ENCODE results near the gene EIF5AL1. TPM values are rescaled to one million over a fixed set of nuclear protein-coding genes. Genes with fewer than 3 reads are reported as not detected.
"Not testable (repeated sequence)": the region's sequence is repeated elsewhere in the genome, so short reads cannot be mapped to it uniquely, and the experiment has no call there.

The EIF5AL1 gene
- 1 to 10 TPM; 1.0 to 1.1 TPM for total RNA-seq

GRCh38 chr10:79511891-79512583 lies at the start of gene EIF5AL1:
Gene EIF5AL1 (plus strand): TSS chr10:79512533. CDS start chr10:79512650, 117 bp downstream.
- CTCF ChIA-PET = not testable (repeated sequence)

GRCh38 chr10:79463578-79464496 lies 48.5 kb upstream of the EIF5AL1 start:
- CTCF ChIA-PET = interaction anchor here (0.5 to 2.9 kb wide), 3 partner anchors 9 to 89 kb away, joined by 3 to 9 read pairs (median 5); no protein-coding TSS in a partner anchor
- Mint-ChIP-seq H3K4me3 (no peak overlapping the region), H3K27ac (no peak overlapping the region), H3K4me1 (ENCODE audit: low read depth) (no peaks in the 10 kb centered on the region), H3K9me3 (no peaks in the 10 kb centered on the region), H3K36me3 (ENCODE audit: low read depth) (no peaks in the 10 kb centered on the region), H3K27me3 (peaks cover 2% of the 10 kb centered on the region)
- ATAC-seq = no peak
- TF ChIP-seq CTCF (IDR thresholded peaks at IDR 0.05) = no peak
- POLR2A ChIA-PET = interaction anchor here (1.0 to 1.2 kb wide), 2 partner anchors 22 to 90 kb away, joined by 3 to 4 read pairs; no protein-coding TSS in a partner anchor
- no peak for DNase-seq
- intact Hi-C loops (cut with micrococcal nuclease) = no loop called here

More at GRCh38 chr10:79511891-79512583, at the start of gene EIF5AL1:
- DNase-seq; H3K4me3 Mint-ChIP-seq; intact Hi-C loops (cut with micrococcal nuclease); POLR2A ChIA-PET; H3K9me3 Mint-ChIP-seq; H3K27me3 Mint-ChIP-seq; ATAC-seq; H3K4me1 Mint-ChIP-seq (ENCODE audit: low read depth); H3K36me3 Mint-ChIP-seq (ENCODE audit: low read depth); H3K27ac Mint-ChIP-seq: not testable (repeated sequence)

GRCh38 chr10:79465341-79465740 lies 47.0 kb upstream of the EIF5AL1 start:
- Mint-ChIP-seq H3K27ac (no peak overlapping the region), H3K4me3 (no peak overlapping the region), H3K36me3 (ENCODE audit: low read depth) (no peaks in the 10 kb centered on the region), H3K9me3 (no peaks in the 10 kb centered on the region), H3K4me1 (ENCODE audit: low read depth) (no peaks in the 10 kb centered on the region), H3K27me3 (no peaks in the 10 kb centered on the region)
- POLR2A ChIA-PET = no interaction called here
- no peak for ATAC-seq
- CTCF ChIA-PET = no interaction called here
- intact Hi-C loops (cut with micrococcal nuclease) = no loop called here
- no peak for DNase-seq
- no peak for TF ChIP-seq CTCF (IDR thresholded peaks at IDR 0.05)

GRCh38 chr10:79468015-79468560 lies 44.2 kb upstream of the EIF5AL1 start:
- POLR2A ChIA-PET = interaction anchor here (0.6 to 1.1 kb wide), 2 partner anchors 9 to 21 kb away, joined by 3 read pairs; no protein-coding TSS in a partner anchor
- Mint-ChIP-seq H3K36me3 (ENCODE audit: low read depth) (no peaks in the 10 kb centered on the region), H3K4me3 (no peak overlapping the region), H3K27me3 (no peaks in the 10 kb centered on the region), H3K4me1 (ENCODE audit: low read depth) (no peaks in the 10 kb centered on the region), H3K27ac (no peak overlapping the region), H3K9me3 (no peaks in the 10 kb centered on the region)
- intact Hi-C loops (cut with micrococcal nuclease) = no loop called here
- CTCF ChIA-PET = interaction anchor here (0.6 to 5.0 kb wide), 30 partner anchors 8 to 733 kb away, joined by 3 to 55 read pairs (median 5); partner anchors contain the start of gene ZCCHC24
- no peak for ATAC-seq
- peak; percentile 0 for TF ChIP-seq CTCF (IDR thresholded peaks at IDR 0.05)
- DNase-seq = no peak

GRCh38 chr10:79468841-79469585 lies 43.3 kb upstream of the EIF5AL1 start:
- H3K9me3 Mint-ChIP-seq = no peaks in the 10 kb centered on the region
- peaks cover 2% of the 10 kb centered on the region for H3K27me3 Mint-ChIP-seq
- no peak for TF ChIP-seq CTCF (IDR thresholded peaks at IDR 0.05)
- no peak overlapping the region for H3K4me3 Mint-ChIP-seq
- no peak for DNase-seq
- H3K36me3 Mint-ChIP-seq (ENCODE audit: low read depth) = no peaks in the 10 kb centered on the region
- intact Hi-C loops (cut with micrococcal nuclease) = no loop called here
- ATAC-seq = no peak
- H3K4me1 Mint-ChIP-seq (ENCODE audit: low read depth) = no peaks in the 10 kb centered on the region
- POLR2A ChIA-PET = interaction anchor here (1.1 kb wide), 1 partner anchor 9 kb away, joined by 3 read pairs; no protein-coding TSS in a partner anchor
- CTCF ChIA-PET = interaction anchor here (0.8 to 5.0 kb wide), 10 partner anchors 12 to 96 kb away, joined by 3 to 55 read pairs (median 6); no protein-coding TSS in a partner anchor
- H3K27ac Mint-ChIP-seq = no peak overlapping the region
